T-cell (primary cell): Measurements from ENCODE around the gene TMEM200C. TPM values are rescaled to one million over a fixed set of nuclear protein-coding genes. Genes with fewer than 3 reads are reported as not detected.

Experiments used
- ATAC-seq, 4 experiments: fragments of 200-7000 bp in 3 of 4; fragments of 150-1000 bp in 1 of 4; cut with Tn5 transposase; replicated peaks in 1 of 4; 1 replicate in 3 of 4; 2 replicates in 1 of 4; pipeline ENCODE4 v1.10.0; 2021; ENCODE audit warnings: moderate library complexity in 3 of 4, mild to moderate bottlenecking in 2 of 4, moderate number of reproducible peaks in 1 of 4
- CTCF ChIA-PET, 2 donors: fragments of 300-600 bp; sonication (Branson Sonifier 250); formaldehyde crosslinking; loops; one replicate each; lab custom pipeline; 2022; ENCODE audit warnings: antibody characterized with exemption in 2 of 2; lab: Charles Lee
- POLR2A ChIA-PET, 2 donors: fragments of 300-600 bp; sonication (Branson Sonifier 250); formaldehyde crosslinking; loops; one replicate each; lab custom pipeline; 2022; ENCODE audit warnings: antibody characterized with exemption in 2 of 2; lab: Charles Lee
- DNase-seq, 35 experiments: peaks; one replicate each; pipeline versions ENCODE4 v3.0.0 to v3.0.0-alpha.2; 2013 to 2023
- H3K27ac ChIP-seq: one replicate; pipeline ENCODE4 v1.5.1; 2013; ENCODE audit warnings: low read length
- H3K27me3 ChIP-seq, 2 experiments: replicated peaks in 1 of 2; 1 replicate in 1 of 2; 2 replicates in 1 of 2; pipeline versions ENCODE4 v1.6.1 to v1.7.0; 2013; ENCODE audit warnings: low read length in 1 of 2, mixed read lengths in 1 of 2; ENCODE audit not compliant: control insufficient read depth in 2 of 2, insufficient read depth in 2 of 2; ENCODE audit errors: extremely low read depth in 1 of 2
- H3K36me3 ChIP-seq, 2 donors: 1 replicate in 1 of 2; 2 replicates in 1 of 2; pipeline versions ENCODE4 v1.6.1 to v1.7.0; 2013; ENCODE audit warnings: low read length in 1 of 2; ENCODE audit not compliant: control insufficient read depth in 2 of 2, insufficient read depth in 1 of 2; ENCODE audit errors: extremely low read depth in 1 of 2
- H3K4me1 ChIP-seq, 2 experiments: 1 replicate in 1 of 2; 2 replicates in 1 of 2; pipeline versions ENCODE4 v1.6.1 to v1.7.0; 2013; ENCODE audit warnings: low read length in 2 of 2, mixed read lengths in 1 of 2; ENCODE audit not compliant: insufficient read depth in 2 of 2, control insufficient read depth in 1 of 2; ENCODE audit errors: extremely low read depth in 1 of 2
- H3K4me3 ChIP-seq, 2 donors: 1 replicate in 1 of 2; 2 replicates in 1 of 2; pipeline versions ENCODE4 v1.5.1 to v1.7.0; 2013; ENCODE audit warnings: mild to moderate bottlenecking in 2 of 2, low read length in 1 of 2, moderate library complexity in 1 of 2; ENCODE audit not compliant: control insufficient read depth in 1 of 2; ENCODE audit errors: extremely low read depth in 1 of 2
- H3K9me3 ChIP-seq: 2 replicates; pipeline ENCODE4 v1.7.0; 2013
- H3K27ac Mint-ChIP-seq, 2 donors: one replicate each; pipeline ENCODE4 v1.8.0; 2020 to 2021; ENCODE audit warnings: mild to moderate bottlenecking in 2 of 2, mixed read lengths in 2 of 2
- H3K27me3 Mint-ChIP-seq, 2 donors: one replicate each; pipeline ENCODE4 v1.8.0; 2021 to 2022; ENCODE audit warnings: mixed read lengths in 2 of 2
- H3K36me3 Mint-ChIP-seq: one replicate; pipeline ENCODE4 v1.8.0; 2021; ENCODE audit warnings: mixed read lengths
- H3K4me1 Mint-ChIP-seq, 3 donors: one replicate each; pipeline ENCODE4 v1.8.0; 2020 to 2022; ENCODE audit warnings: mixed read lengths in 3 of 3, mild to moderate bottlenecking in 1 of 3
- H3K4me3 Mint-ChIP-seq, 3 donors: one replicate each; pipeline ENCODE4 v1.8.0; 2020 to 2022; ENCODE audit warnings: mild to moderate bottlenecking in 3 of 3, mixed read lengths in 3 of 3, moderate library complexity in 3 of 3
- H3K9me3 Mint-ChIP-seq, 3 donors: one replicate each; pipeline ENCODE4 v1.8.0; 2020 to 2022; ENCODE audit warnings: mixed read lengths in 3 of 3
- WGBS: methylation state at CpG from one replicate; pipeline ENCODE4 v1.1.5; 2013; ENCODE audit warnings: missing lambda C conversion rate; ENCODE audit not compliant: insufficient coverage; 5-methylcytosine and 5-hydroxymethylcytosine counted together
- total RNA-seq, 35 experiments: library from RNA in 6 of 35; stranded (reverse) in 6 of 35; fragments of 120-200 nt in 1 of 35; gene quantifications; one replicate each; pipeline versions ENCODE4 v1.2.1 to v1.2.4 and lab custom pipeline; 2013 to 2026

Gene TMEM200C
- total RNA-seq, 5 donors from 2014 or later (not counting 1 experiment from before 2014, with no cell fraction given), result not detected

DNA sequence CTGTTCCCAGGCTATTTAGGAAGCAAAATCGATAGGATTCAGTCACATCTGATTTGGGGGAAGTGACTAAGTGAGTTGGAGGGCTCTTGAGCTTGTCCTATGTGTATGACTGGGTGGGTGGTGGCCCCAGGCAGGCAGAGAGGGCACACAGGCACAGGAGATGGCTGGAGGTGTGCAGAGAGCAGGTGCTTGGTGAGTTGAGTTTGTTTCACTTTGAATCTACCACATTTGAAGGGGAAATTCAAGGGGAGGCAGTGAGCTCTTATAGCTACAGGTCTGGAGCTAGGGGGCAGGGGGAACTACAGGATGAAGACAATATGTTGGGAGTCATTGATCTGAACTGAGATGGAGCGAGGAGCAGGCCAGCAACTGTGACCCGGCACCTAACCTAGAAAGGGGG, 42.5 kb upstream of the TMEM200C start:
- ChIA-PET CTCF (no interaction called here), POLR2A (no interaction called here)
- Mint-ChIP-seq H3K27ac (no peak overlapping the region), H3K4me1 (no peaks in the 10 kb centered on the region), H3K9me3 (no peaks in the 10 kb centered on the region), H3K4me3 (no peak overlapping the region), H3K27me3 (peaks cover 3 to 8% of the 10 kb centered on the region in 2 donors), H3K36me3 (no peaks in the 10 kb centered on the region)
- Histone ChIP-seq H3K36me3 (no peaks in the 10 kb centered on the region), H3K27ac (no peak overlapping the region), H3K4me3 (no peak overlapping the region), H3K4me1 (no peaks in the 10 kb centered on the region), H3K9me3 (no peaks in the 10 kb centered on the region), H3K27me3 (no peaks in the 10 kb centered on the region)
- 17% methylated on average over 1 of the region's 3 CpGs for WGBS
- DNase-seq (no peak), ATAC-seq (no peak)

GRCh38 chr18:5937121-5937520, 41.8 kb upstream of the TMEM200C start:
- no peak overlapping the region for H3K4me3 ChIP-seq
- peaks cover 3 to 5% of the 10 kb centered on the region in 2 donors for H3K27me3 Mint-ChIP-seq
- 89% methylated on average over 7 of the region's 7 CpGs for WGBS
- H3K36me3 ChIP-seq, result no peaks in the 10 kb centered on the region
- DNase-seq (no peak), ATAC-seq (no peak)
- no peak overlapping the region for H3K27ac ChIP-seq
- ChIA-PET POLR2A (no interaction called here), CTCF (no interaction called here)
- H3K4me1 Mint-ChIP-seq, result no peaks in the 10 kb centered on the region
- no peaks in the 10 kb centered on the region for H3K9me3 Mint-ChIP-seq
- no peaks in the 10 kb centered on the region for H3K36me3 Mint-ChIP-seq
- no peaks in the 10 kb centered on the region for H3K9me3 ChIP-seq
- no peaks in the 10 kb centered on the region for H3K4me1 ChIP-seq
- no peaks in the 10 kb centered on the region for H3K27me3 ChIP-seq
- no peak overlapping the region for H3K27ac Mint-ChIP-seq
- H3K4me3 Mint-ChIP-seq, result no peak overlapping the region

- Mint-ChIP-seq H3K4me1 (no peaks in the 10 kb centered on the region), H3K36me3 (no peaks in the 10 kb centered on the region)
- ATAC-seq, result no peak
Observed at GRCh38 chr18:5930789-5931188, 35.5 kb upstream of the TMEM200C start.

GRCh38 chr18:5918205-5918858, 23.0 kb upstream of the TMEM200C start:
- Histone ChIP-seq H3K36me3 (no peaks in the 10 kb centered on the region), H3K4me1 (no peaks in the 10 kb centered on the region), H3K9me3 (no peaks in the 10 kb centered on the region), H3K27ac (no peak overlapping the region), H3K27me3 (no peaks in the 10 kb centered on the region), H3K4me3 (no peak overlapping the region)
- Mint-ChIP-seq H3K27me3 (peaks cover 4 to 17% of the 10 kb centered on the region in 2 donors), H3K4me3 (no peak overlapping the region), H3K9me3 (no peaks in the 10 kb centered on the region), H3K36me3 (no peaks in the 10 kb centered on the region), H3K4me1 (no peaks in the 10 kb centered on the region), H3K27ac (no peak overlapping the region)
- ATAC-seq, result no peak
- POLR2A ChIA-PET, result no interaction called here
- CTCF ChIA-PET, result no interaction called here
- no peak for DNase-seq
- 100% methylated on average over 1 of the region's 3 CpGs for WGBS

More at GRCh38 chr18:5930789-5931188, 35.5 kb upstream of the TMEM200C start:
- no CpG with 5 or more reads among the region's 2 CpGs for WGBS
- Histone ChIP-seq H3K4me3 (no peak overlapping the region), H3K36me3 (no peaks in the 10 kb centered on the region), H3K27ac (no peak overlapping the region), H3K27me3 (no peaks in the 10 kb centered on the region), H3K9me3 (peaks cover 2% of the 10 kb centered on the region), H3K4me1 (no peaks in the 10 kb centered on the region)
- Mint-ChIP-seq H3K27me3 (peaks cover 7% of the 10 kb centered on the region in 2 donors), H3K27ac (no peak overlapping the region), H3K9me3 (peaks cover 5 to 17% (median 10%) of the 10 kb centered on the region in 3 donors), H3K4me3 (no peak overlapping the region)
- POLR2A ChIA-PET, result no interaction called here
- CTCF ChIA-PET, result no interaction called here
- DNase-seq, result no peak

DNA sequence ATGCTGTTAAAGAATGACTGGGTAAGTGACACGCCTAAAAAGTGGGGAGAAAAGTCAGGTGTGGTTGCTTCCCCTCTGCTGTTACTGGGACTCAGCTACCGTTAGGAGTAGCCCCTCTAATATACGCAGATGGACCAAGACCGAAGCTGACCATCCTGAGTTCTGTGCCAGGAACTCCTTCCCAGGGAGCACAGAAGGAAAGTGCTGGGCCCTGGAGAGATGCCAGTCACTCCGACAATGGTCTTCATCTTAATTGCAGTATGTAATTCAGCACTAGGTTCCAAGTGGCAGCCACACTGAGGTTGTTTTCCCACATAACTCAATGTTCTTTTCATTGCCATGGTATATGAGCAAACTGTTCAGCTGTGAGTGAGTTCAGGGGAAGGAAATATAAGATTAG, 19.6 kb upstream of the TMEM200C start:
- Histone ChIP-seq H3K4me1 (no peaks in the 10 kb centered on the region), H3K36me3 (no peaks in the 10 kb centered on the region), H3K9me3 (no peaks in the 10 kb centered on the region), H3K4me3 (no peak overlapping the region), H3K27me3 (no peaks in the 10 kb centered on the region), H3K27ac (no peak overlapping the region)
- H3K9me3 Mint-ChIP-seq, result no peaks in the 10 kb centered on the region
- H3K27ac Mint-ChIP-seq, result no peak overlapping the region
- ChIA-PET CTCF (no interaction called here), POLR2A (interaction anchor here in 1 of 2 donors (0.6 kb wide), 1 partner anchor 700 kb away, joined by 3 read pairs; no protein-coding TSS in a partner anchor)
- H3K4me3 Mint-ChIP-seq, result no peak overlapping the region
- peaks cover 0 to 21% of the 10 kb centered on the region in 2 donors for H3K27me3 Mint-ChIP-seq
- ATAC-seq (no peak), DNase-seq (no peak)
- no peaks in the 10 kb centered on the region for H3K36me3 Mint-ChIP-seq
- no peaks in the 10 kb centered on the region for H3K4me1 Mint-ChIP-seq
- 92% methylated on average over 4 of the region's 5 CpGs for WGBS

DNA sequence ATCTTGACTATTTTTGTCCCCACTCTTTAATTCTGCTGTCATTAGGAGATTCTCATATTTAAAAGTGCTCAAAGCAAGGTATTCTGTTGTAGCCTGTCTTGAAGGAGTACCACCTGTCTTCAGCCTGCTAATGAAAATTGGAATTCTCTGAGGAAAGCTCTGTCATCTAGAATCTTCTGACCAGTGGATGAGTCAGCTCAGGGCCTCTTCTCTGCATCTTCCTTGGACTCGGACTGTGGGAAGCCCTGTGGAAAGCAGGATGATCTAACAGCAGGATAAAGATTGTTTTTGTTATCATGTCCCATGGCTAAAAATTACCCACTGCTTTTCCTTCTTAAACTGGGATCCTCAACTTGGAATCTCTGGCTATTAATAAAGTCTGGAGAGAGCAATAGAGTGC, 18.7 kb upstream of the TMEM200C start:
- Histone ChIP-seq H3K27me3 (no peaks in the 10 kb centered on the region), H3K4me1 (no peaks in the 10 kb centered on the region), H3K27ac (no peak overlapping the region), H3K9me3 (no peaks in the 10 kb centered on the region), H3K4me3 (no peak overlapping the region), H3K36me3 (no peaks in the 10 kb centered on the region)
- Mint-ChIP-seq H3K4me1 (no peaks in the 10 kb centered on the region), H3K27me3 (peaks cover 0 to 15% of the 10 kb centered on the region in 2 donors), H3K4me3 (no peak overlapping the region), H3K36me3 (no peaks in the 10 kb centered on the region), H3K27ac (no peak overlapping the region), H3K9me3 (no peaks in the 10 kb centered on the region)
- no peak for DNase-seq
- POLR2A ChIA-PET, result no interaction called here
- CTCF ChIA-PET, result no interaction called here
- WGBS, result no CpG with 5 or more reads among the region's 1 CpG
- no peak for ATAC-seq
